ENCODE data around the gene SEC14L2. TPM values are rescaled to one million over a fixed set of nuclear protein-coding genes. Genes with fewer than 3 reads are reported as not detected.
A peak's percentile ranks its signal among the peaks of the same experiment; 100 is the strongest.

The SEC14L2 gene
- polyA plus RNA-seq, 1 experiment: 15.8 TPM

DNA sequence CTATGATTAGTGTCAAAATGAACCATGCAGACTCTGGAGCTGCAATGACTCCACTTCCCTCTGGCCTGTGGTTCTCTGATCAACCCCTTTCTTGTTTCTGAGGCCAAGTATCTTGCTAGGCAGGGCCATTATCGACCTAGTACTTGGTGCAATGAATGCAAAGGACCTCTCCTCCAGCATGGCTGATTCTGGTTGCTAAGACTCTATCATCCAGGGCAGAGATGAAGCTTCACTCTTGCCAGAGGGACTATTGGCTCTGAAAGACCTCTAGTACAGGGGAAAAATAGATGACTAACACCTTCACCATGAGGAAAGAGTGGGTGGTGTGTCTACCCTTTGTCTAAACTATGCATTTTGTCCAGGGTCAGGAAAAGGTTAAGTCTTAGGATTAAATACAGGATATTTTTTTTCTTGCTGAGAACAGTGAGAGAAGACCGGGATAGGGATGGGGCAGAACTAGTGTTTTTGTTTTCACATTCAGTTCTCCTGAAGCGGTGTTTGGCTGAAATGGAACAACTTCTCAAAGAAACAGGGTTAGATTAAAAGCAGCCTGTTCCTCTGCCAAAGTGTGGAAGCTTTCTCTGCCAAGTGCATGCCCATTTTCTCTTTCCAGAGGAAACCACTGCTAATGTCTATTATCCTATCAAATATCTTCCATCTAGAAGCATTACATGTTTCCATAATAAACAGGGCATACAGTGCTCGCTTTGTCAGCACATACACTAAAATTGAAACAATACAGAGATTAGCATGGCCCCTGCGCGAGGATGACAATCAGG, 23.7 kb downstream of the SEC14L2 start:
- Histone ChIP-seq H3K4me3 (ENCODE audit: low read depth, low read length) (no peak overlapping the region), H3K27ac (ENCODE audit: low read depth, low read length) (peak overlapping the region; percentile 63), H3K9me3 (ENCODE audit: control insufficient read depth, insufficient read depth, low read length) (no peaks in the 10 kb centered on the region), H3K27me3 (ENCODE audit: control insufficient read depth, insufficient read depth, low read length) (no peaks in the 10 kb centered on the region)
- peak; percentile 65 for DNase-seq (ENCODE audit: low read depth, low spot score)
- CTCF ChIA-PET: interaction anchor here (0.6 kb wide), 1 partner anchor 157 kb away, joined by 4 read pairs; no protein-coding TSS in a partner anchor
- TF ChIP-seq, protein P1, sequence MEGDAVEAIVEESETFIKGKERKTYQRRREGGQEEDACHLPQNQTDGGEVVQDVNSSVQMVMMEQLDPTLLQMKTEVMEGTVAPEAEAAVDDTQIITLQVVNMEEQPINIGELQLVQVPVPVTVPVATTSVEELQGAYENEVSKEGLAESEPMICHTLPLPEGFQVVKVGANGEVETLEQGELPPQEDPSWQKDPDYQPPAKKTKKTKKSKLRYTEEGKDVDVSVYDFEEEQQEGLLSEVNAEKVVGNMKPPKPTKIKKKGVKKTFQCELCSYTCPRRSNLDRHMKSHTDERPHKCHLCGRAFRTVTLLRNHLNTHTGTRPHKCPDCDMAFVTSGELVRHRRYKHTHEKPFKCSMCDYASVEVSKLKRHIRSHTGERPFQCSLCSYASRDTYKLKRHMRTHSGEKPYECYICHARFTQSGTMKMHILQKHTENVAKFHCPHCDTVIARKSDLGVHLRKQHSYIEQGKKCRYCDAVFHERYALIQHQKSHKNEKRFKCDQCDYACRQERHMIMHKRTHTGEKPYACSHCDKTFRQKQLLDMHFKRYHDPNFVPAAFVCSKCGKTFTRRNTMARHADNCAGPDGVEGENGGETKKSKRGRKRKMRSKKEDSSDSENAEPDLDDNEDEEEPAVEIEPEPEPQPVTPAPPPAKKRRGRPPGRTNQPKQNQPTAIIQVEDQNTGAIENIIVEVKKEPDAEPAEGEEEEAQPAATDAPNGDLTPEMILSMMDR (IDR thresholded peaks at IDR 0.05; ENCODE audit: low read depth, low read length): no peak
- POLR2A ChIA-PET: interaction anchor here (1.6 kb wide), 1 partner anchor 15 kb away, joined by 5 read pairs; no protein-coding TSS in a partner anchor

DNA sequence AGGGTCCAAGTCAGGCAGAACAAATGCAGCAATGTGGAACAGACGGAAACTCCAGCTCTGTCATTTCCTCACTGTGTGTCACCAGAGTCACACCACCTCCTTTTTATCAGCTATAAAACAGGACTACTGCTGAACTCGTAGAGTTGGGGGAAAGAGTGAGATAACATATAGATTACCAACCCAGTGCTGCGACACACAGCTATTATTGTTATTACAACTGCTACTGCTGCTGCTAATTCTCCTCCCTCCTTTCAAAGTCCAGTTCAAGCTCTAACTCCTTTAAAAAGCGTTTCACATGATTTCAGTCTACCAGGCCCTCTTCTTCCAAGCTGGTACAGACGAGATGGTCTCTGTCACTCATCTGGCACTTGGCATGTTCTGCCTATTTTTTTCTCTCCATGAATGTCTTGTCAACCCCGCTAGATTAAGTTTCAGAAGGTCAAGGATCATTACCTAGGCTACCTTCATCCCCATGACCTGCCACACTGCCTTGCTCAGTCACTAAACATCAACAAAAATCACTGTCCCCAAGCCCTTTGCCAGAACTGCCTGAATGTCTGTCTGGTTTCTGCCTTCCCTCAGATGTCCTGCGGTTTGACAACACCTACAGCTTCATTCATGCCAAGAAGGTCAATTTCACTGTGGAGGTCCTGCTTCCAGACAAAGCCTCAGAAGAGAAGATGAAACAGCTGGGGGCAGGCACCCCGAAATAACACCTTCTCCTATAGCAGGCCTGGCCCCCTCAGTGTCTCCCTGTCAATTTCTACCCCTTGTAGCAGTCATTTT, 25.1 kb downstream of the SEC14L2 start:
- Histone ChIP-seq H3K9me3 (ENCODE audit: control insufficient read depth, insufficient read depth, low read length) (peaks cover under 1% of the 10 kb centered on the region; the same call in 1 of the 2 replicates), H3K27me3 (ENCODE audit: control insufficient read depth, insufficient read depth, low read length) (no peaks in the 10 kb centered on the region), H3K4me3 (ENCODE audit: low read depth, low read length) (peak overlapping the region; percentile 61; the same call in 1 of the 2 replicates), H3K27ac (ENCODE audit: low read depth, low read length) (peak overlapping the region; percentile 99)
- DNase-seq (ENCODE audit: low read depth, low spot score): no peak
- ChIA-PET POLR2A (interaction anchor here (2.9 kb wide), 1 partner anchor 24 kb away, joined by 18 read pairs; the partner anchor contains the start of gene SEC14L2), CTCF (interaction anchor here (0.6 kb wide), 1 partner anchor 26 kb away, joined by 3 read pairs; no protein-coding TSS in a partner anchor)
- TF ChIP-seq, protein P1 (IDR thresholded peaks at IDR 0.05; ENCODE audit: low read depth, low read length): no peak

DNA sequence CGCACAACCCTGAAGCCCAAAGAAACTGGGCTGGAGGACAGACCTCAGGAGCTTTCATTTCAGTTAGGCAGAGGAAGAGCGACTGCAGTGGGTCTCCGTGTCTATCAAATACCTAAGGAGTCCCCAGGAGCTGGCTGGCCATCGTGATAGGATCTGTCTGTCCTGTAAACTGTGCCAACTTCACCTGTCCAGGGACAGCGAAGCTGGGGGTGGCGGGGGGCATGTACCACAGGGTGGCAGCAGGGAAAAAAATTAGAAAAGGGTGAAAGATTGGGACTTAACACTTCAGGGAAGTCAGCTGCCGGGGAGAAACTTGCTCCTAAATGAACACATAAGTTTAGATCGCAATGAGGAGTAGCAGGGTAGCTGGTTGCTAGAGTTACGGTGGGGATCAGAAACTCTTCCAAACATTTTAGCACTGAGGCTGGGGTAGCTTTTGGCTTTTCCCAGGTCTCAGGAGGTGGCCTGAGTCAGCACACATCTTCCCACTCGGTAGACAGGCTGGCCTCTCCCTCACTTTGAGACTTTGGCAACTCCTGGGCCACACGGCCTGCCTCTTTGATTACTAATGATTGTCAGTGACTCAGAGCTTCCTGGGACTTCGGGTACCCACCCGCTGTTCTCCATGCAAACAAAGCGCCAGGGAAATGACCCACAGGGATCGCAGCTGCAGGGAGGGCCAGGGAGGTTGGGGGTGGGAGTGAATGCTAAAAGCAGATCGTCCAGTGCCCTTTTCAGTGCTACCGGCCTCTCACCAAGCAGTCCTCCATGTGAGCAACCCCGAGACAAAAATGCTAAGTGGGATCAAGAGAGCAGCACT, 25.9 kb downstream of the SEC14L2 start:
- peaks cover 4% of the 10 kb centered on the region; the same call in 1 of the 2 replicates for H3K9me3 ChIP-seq (ENCODE audit: control insufficient read depth, insufficient read depth, low read length)
- DNase-seq (ENCODE audit: low read depth, low spot score): peak; percentile 73
- peak overlapping the region; percentile 61 for H3K4me3 ChIP-seq (ENCODE audit: low read depth, low read length)
- CTCF ChIA-PET: interaction anchor here (0.5 to 2.7 kb wide), 3 partner anchors 9 to 185 kb away, joined by 3 to 11 read pairs (median 5); partner anchors contain the start of gene TCN2
- H3K27ac ChIP-seq (ENCODE audit: low read depth, low read length): peak overlapping the region; percentile 99
- no peaks in the 10 kb centered on the region for H3K27me3 ChIP-seq (ENCODE audit: control insufficient read depth, insufficient read depth, low read length)
- POLR2A ChIA-PET: interaction anchor here (0.6 to 2.9 kb wide), 6 partner anchors 15 to 186 kb away, joined by 3 to 18 read pairs (median 4); partner anchors contain the start of genes CCDC157, SEC14L2, SF3A1 and TCN2
- TF ChIP-seq, protein P1 (IDR thresholded peaks at IDR 0.05; ENCODE audit: low read depth, low read length): no peak

DNA sequence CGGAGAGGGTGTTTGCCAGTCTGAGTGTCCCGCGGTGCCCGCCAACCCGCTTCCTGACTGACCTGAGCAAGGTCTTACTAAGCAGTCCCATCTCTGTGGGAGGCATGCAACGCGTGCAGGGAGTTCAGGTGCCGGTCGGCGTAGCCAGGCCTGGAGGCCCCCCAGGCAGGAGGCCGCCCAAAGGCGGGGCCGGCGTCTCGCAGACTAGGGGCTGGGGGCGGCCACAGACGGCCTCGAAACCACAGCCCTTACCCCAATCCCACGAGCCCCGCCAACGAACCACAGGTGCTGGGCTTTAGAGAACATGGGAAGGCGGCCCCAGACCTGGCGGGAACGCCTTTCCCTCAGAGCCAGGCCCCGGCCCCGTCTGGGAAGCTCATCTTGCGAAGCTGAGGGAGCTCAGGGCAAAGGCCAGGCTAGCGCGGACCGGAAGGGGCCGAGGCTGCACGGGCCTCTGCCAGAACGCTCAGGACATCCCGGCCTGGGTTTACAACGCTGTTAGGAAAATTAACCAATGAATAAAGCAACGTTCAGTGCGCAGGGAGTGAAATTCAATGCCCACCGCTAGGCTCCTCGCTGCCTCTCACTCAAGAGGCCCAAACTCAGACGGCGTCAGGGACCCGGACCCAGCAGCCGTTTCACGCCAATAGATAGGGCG, 26.6 kb downstream of the SEC14L2 start:
- H3K27me3 ChIP-seq (ENCODE audit: control insufficient read depth, insufficient read depth, low read length): no peaks in the 10 kb centered on the region
- DNase-seq (ENCODE audit: low read depth, low spot score): no peak
- peaks cover 4% of the 10 kb centered on the region; the same call in 1 of the 2 replicates for H3K9me3 ChIP-seq (ENCODE audit: control insufficient read depth, insufficient read depth, low read length)
- peak overlapping the region; percentile 61 for H3K4me3 ChIP-seq (ENCODE audit: low read depth, low read length)
- peak overlapping the region; percentile 99 for H3K27ac ChIP-seq (ENCODE audit: low read depth, low read length)
- POLR2A ChIA-PET: interaction anchor here (0.6 to 2.9 kb wide), 8 partner anchors 15 to 212 kb away, joined by 3 to 18 read pairs (median 4); partner anchors contain the start of genes CCDC157, SEC14L2, SF3A1 and SLC35E4
- TF ChIP-seq, protein P1 (IDR thresholded peaks at IDR 0.05; ENCODE audit: low read depth, low read length): peak; percentile 17; the same call in 1 of the 2 replicates
- CTCF ChIA-PET: interaction anchor here (0.5 to 2.7 kb wide), 8 partner anchors 10 to 184 kb away, joined by 3 to 11 read pairs (median 5); partner anchors contain the start of gene TCN2

All from AG04450 (cell line).